NT2/D1 (cell line): ENCODE measurements around the gene ZBTB39.

Experiments
- SUZ12 ChIP-seq: IDR thresholded peaks from 2 replicates; pipeline ENCODE4 v1.6.1; 2011; ENCODE audit not compliant: insufficient read length, insufficient read depth; ENCODE audit errors: extremely low read depth
- YY1 ChIP-seq: IDR thresholded peaks from 2 replicates; pipeline ENCODE4 v1.6.1; 2011; ENCODE audit not compliant: insufficient read length, insufficient read depth
- ZNF274 ChIP-seq: IDR thresholded peaks from 2 replicates; pipeline ENCODE4 v1.6.1; 2011; ENCODE audit warnings: mild to moderate bottlenecking, low read depth, low read length

DNA sequence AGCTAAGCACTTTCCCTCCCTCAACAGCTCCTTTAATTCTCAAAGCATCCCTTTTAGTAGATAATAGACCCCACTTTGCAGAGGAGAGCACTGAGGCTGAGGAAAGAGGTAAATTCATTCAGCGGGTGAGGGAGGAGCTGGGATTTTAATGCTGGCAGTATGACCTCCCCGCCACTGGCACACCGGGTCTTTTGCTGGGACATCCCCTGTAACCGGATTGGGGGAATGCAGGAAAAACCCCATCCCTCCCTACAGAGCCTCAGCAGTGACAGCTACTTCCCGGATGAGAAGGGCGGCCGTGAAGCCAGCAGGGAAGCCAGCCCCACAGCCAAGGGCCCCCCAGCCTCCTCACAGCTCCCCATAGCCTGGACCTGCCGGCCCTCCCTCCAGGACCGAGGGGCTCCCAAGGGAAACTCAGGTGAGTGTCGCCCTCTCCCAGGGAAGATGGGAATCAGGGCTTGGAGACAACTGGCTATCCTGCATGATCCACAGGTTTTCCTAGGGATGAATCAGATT lies 12.1 kb downstream of the ZBTB39 start:
- TF ChIP-seq ZNF274 = no peak
- no peak for TF ChIP-seq YY1
- TF ChIP-seq SUZ12 = no peak
